ENCODE results near the gene TNFRSF1A.

The TNFRSF1A gene

DNA sequence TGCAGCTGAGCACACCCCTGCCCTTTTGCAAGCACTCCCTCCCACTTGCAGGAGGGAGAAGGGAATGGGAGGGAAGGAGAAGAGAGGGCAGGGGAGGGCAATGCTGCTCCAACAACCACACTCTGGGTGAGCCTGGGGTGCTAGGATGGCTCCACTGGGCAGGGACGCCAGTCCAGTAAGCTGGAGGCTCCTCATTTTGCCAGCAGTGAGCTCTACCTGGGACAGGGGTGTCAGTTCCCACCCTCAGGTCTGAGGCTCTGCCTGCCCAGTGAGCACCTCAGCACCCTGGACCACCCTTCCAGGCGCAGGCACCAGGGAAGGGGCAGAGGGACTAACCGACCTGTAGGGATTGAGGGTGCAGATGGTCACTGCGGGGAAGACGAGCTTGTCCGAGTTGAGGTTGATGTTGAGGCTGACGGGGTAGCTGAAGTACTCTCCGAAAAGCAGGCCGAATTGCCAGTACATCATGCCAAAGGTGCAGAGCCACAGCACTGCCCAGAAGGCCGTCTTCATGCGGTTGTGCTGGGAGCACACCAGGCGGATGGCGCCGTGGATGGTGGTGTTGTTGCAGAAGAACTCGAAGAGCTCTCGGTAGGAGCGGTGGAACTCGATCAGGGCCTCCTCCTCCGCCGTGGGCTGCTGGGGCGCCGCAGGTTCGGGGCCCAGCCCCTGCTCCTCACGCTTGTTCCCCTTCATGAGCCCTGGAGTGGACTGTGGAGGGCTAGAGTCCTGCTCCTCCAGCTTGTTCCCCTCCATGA is 32.3 kb upstream of the TNFRSF1A start:
- no peak for DNase-seq

DNA sequence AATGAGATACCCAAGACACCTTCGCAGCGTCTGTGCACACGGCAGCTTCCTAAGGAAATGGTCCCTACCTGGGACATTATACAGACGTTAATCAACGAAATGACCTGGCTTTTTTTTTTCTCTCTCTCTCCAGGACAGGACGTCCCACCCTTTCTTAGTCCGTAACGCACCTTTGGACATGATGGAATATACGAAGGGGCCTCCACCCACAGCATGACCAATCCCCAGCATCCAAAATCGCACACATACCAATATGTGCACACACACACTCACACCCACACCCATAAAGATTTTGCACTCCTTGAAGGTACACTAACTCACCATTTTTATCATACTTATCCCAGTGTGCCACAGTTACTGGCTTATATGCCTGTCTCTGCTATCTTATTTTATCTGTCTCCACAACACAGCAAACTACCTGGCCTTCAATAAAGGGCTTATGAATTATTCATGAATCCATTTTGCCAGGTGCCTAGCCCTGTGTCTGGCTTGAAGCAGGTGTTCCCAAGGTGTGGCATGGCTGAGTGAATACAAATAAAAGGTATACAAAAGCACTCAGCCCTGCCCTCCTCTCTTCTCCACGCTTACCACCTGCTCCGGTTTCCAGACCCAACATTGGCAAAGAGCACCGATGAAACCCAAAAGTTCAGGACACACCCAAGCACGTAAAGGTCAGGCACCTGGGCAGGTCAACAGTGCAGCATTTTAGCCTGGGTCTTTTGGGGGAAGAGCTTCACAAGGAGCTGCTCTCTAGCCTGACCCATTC is 31.3 kb upstream of the TNFRSF1A start:
- DNase-seq = no peak

DNA sequence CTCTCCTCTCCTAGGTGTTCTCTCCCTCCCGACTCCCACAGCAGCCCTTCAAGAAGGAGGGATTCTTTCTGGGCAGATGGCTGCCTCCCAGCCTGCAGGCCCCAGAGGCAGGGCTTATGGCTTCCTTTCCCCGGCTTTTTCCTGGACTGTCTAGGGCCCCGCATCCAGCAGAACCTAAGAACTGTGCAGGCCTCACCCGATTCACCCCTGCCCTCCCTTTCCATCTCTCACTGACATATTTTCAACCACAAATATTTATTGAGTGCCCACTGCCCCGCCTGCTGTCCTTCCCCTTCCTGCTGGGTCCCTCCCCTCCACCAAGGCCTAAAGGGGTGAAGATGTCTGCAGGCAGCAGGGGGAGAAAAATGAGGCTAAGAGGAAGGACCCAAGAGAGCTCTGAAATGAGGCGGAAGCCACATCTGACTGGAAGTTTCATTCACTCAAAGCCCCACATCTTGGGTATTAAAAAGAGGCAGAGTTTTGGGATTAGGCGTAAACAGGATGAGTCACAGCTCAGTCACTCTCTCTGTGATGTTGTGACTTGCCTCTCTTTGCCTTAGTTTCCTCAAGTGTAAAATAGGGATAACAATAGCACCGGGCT is 30.6 kb upstream of the TNFRSF1A start:
- no peak for DNase-seq

- DNase-seq = peak; percentile 61 to 71
Observed at GRCh38 chr12:6370994-6371754, 29.3 kb upstream of the TNFRSF1A start.

- DNase-seq = no peak
Observed at GRCh38 chr12:6370576-6370935, 28.7 kb upstream of the TNFRSF1A start.

GRCh38 chr12:6369916-6370575 is 28.2 kb upstream of the TNFRSF1A start:
- no peak for DNase-seq

GRCh38 chr12:6368906-6369525 is 27.1 kb upstream of the TNFRSF1A start:
- no peak for DNase-seq

DNA sequence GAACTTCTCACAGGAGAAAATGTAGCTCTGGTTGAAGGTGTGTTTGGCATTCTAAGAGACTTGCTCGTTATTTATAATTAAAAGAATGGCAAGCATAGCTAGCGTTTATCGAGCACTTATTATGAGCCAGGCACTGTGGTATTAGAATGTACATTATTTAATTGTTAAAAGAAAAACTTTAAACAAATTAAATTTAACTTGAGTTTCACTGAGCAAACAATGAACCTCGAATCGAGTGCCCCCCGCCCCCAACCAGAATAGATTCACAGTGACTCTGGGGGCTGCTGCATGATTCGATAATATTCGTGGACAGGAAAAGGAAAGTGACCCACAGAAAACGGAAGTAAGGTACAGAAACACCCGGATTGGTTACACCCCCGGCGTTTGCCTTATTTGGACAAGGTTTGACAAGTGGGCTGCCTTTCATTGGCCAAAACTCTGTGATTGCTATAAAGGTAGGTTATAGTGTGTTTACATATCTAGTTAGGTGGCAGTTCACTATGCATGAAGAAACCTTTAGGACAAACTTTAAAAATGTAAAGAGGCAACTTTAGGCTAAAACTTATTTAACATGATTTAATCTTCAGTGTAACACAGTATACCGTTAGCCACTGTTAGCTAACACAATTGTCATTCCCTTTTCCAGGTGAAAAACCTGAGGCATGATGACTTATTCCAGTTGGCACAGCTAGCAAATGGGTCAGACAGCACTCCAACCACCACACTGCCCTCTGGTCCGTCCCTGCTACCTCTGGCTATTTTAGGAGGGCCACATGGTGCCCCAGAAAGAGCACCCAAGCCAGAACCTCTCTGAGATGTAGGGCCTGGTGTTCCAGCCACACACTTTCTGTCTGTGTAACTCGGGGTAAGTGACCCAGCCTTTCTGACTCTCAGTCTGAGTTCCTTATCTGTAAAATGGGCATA is 26.4 kb upstream of the TNFRSF1A start:
- no peak for DNase-seq

- no peak for DNase-seq
Observed at GRCh38 chr12:6367065-6367968, 25.4 kb upstream of the TNFRSF1A start.

- no peak for DNase-seq
Observed at GRCh38 chr12:6364044-6364374, 22.1 kb upstream of the TNFRSF1A start.

GRCh38 chr12:6363330-6364043 is 21.6 kb upstream of the TNFRSF1A start:
- DNase-seq = no peak

DNA sequence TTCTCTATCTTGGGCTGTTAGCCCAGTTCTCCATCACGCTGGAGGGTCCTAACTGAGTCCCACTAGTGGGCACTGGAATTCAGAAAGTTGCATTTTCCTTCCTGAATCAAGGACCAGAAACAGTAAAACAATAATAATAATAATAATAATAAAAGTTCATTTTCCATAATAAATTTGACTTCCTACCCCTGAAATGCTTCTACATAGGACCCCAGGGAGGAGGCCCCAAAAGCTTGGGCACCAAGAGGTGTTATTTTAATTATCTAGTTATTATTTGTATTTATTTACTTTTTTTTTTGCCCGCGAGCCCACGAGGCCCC is 21.1 kb upstream of the TNFRSF1A start:
- DNase-seq = no peak

DNA sequence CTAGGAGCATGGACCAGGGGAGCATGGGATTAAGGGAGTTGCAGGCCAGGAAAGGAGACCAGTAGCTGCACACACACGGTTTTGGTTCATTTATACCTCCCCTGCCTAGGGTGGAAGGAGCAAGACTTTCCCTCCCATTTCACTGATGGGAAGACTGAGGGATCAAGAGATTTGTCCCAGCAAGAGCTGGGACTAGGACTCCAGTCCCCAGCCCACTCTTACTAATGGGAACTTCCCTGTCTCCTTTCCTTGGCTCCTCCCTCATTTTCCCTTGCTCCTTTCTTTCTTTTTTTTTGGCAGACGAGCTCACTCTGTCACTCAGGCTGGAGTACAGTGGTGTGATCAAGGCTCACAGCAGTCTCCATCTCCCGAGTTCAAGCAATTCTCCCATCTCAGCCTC is 20.5 kb upstream of the TNFRSF1A start:
- DNase-seq = no peak

DNA sequence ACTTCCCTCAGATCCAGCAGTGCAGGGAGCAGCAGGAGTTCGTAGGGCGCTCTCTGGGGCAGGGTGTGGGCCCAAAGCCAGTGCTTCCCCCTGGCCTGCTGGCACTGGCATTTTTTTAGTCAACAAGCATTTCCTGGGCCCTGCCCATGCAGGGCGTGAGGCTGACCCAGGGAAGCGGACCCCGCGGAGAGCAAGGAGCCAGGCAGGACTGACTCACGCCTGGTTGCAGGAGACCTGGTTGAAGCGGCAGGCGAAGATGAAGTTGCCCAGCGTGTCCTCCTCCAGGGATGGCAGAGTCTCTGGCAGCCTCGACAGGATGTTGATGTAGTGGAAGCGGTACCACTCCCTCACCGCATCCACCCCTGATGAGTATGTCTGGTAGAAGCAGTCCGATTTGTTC is 20.0 kb upstream of the TNFRSF1A start:
- DNase-seq = no peak

DNA sequence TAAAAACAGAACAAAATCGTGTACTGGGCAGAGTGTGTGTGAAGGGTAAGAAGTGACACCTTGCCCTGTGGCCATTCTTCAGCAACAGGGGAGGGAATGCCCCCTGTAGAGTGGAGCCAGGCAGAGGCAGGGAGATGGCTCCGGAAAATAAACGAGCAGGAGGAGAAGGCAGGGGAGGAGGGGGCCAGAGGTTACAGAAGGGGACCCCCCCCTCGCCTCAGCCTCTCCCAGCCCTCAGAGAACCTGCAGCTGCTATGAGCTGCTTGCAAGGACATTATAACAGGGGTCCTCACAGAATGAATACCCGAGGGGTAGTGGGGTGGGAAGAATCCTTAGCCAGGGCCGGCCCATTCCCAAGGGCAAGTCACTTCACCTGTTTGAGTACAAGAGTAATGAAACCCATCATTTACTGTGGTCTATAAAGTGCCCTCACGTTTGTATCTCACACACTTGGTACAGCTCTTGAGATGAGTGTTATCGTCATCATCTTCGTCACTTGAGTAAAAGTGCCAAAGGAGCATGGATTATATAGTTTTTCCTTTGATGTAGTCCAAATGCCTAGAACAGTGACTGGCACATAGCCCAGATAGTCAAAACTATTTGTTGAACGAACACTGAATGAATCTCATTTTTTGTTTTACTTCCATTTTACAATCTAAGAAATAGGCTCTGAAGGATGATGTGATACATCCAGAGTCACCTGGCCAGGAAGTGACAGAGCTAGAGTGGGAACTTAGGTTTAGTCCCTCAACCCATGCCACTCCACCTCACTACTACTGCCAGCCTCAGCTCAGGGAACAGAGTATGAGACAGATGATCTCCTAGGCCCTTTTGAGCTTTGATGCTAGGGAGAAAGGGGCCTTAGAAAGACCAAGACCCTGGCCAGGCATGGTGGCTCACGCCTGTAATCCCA is 19.0 kb upstream of the TNFRSF1A start:
- DNase-seq = no peak

- no peak for DNase-seq
Observed at GRCh38 chr12:6360080-6360571, 18.2 kb upstream of the TNFRSF1A start.

DNA sequence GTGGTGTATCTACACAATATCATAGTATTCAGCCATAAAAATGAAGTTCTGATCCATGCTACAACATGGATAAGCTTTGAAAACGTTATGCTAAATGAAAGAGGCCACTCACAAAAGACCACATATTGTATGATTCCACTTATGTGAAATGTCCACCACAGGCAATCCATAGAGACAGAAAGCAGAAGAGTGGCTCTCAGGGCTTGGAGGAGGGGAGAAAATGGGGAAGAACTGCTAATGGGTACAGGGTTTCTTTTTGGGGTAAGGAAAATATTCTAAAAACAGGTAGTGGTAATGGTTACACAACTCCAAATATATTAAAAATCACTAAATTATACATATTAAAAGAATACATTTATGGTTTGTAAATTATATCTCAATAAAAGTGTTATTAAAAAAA is 17.0 kb upstream of the TNFRSF1A start:
- no peak for DNase-seq

DNA sequence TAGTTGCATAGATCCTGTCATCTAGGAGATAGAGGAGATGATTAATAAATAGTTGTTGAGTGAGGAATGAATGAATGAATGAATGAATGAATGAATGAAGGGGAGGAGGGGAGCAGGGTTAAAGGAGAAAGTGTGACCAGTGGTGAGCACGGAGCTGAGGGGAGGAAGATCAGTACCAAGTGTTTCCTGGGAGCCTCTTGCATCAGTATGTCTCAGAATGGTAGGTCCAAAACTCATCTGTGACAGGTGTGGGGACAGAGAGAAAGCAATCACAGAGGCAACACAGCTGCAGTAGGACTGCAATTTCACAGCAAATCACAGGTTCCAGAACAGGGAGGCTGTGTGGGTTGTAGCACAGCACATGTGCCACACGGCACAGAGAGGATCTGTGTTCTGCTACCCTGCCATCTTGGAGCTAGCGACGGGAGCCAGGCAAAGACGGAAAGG is 14.5 kb upstream of the TNFRSF1A start:
- DNase-seq = no peak
